ENCODE data around the gene ASIC5. TPM values are rescaled to one million over a fixed set of nuclear protein-coding genes. Genes with fewer than 3 reads are reported as not detected.

The ASIC5 gene
- total RNA-seq (not detected), polyA plus RNA-seq (not detected), total RNA-seq (not detected)

GRCh38 chr4:155866177-155866576, at the start of gene ASIC5:
Gene ASIC5, minus strand, starts transcription at chr4:155866277. Its CDS starts 51 bp downstream, at chr4:155866226.
- no peaks in the 10 kb centered on the region for H3K4me1 Mint-ChIP-seq
- ATAC-seq: no peak
- Histone ChIP-seq H3K27me3 (ENCODE audit: control insufficient read depth in 2 of 2, insufficient read depth in 2 of 2, low read length in 2 of 2) (no peaks in the 10 kb centered on the region), H3K36me3 (ENCODE audit: control insufficient read depth in 2 of 3, insufficient read depth in 3 of 3, low read length in 3 of 3) (no peaks in the 10 kb centered on the region), H3K9me3 (ENCODE audit: control insufficient read depth in 2 of 3, low read length in 3 of 3) (peaks cover 0 to 7% (median 0%) of the 10 kb centered on the region in 3 experiments), H3K4me1 (ENCODE audit: control insufficient read depth in 2 of 2, insufficient read depth in 2 of 2, low read length in 2 of 2) (no peaks in the 10 kb centered on the region), H3K4me3 (ENCODE audit: low read length) (no peak within 1 kb of the TSS), H3K27ac (ENCODE audit: low read depth, low read length) (no peak within 1 kb of the TSS)
- DNase-seq: no peak
- intact Hi-C loops (cut with micrococcal nuclease): no loop called here
- no peak within 1 kb of the TSS for H3K4me3 Mint-ChIP-seq
- H3K27ac Mint-ChIP-seq: no peak within 1 kb of the TSS
- peaks cover 0 to 15% (median 6%) of the 10 kb centered on the region in 11 donors for H3K9me3 Mint-ChIP-seq
- ChIA-PET CTCF (no interaction called here), POLR2A (no interaction called here)
- peaks cover 0 to 26% (median 20%) of the 10 kb centered on the region in 5 donors for H3K27me3 Mint-ChIP-seq
- H3K36me3 Mint-ChIP-seq: peaks cover 0 to 3% (median 0%) of the 10 kb centered on the region in 5 donors

DNA sequence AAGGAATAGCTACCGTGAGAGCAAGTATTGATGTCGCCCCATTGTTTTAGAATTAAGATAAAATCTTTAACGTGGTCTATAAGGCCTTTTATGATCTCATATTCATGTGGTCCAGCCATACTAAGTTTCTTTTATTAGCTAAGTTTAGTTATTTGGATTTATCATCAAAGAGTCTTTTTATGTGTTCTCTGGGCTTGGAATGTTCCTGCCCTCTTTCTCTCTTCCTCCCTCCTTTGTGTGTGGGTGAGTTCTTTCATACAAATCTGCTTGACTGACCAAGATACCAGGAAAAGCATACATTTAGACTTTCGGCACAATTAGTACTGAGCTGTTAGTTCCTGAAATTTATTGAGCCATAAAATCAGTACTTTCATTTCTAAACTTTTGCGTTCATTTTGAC, 48.7 kb upstream of the ASIC5 start:
- Histone ChIP-seq H3K4me1 (ENCODE audit: control insufficient read depth in 2 of 2, insufficient read depth in 2 of 2, low read length in 2 of 2) (no peaks in the 10 kb centered on the region), H3K27me3 (ENCODE audit: control insufficient read depth in 2 of 2, insufficient read depth in 2 of 2, low read length in 2 of 2) (no peaks in the 10 kb centered on the region), H3K27ac (ENCODE audit: low read depth, low read length) (no peak overlapping the region), H3K4me3 (ENCODE audit: low read length) (no peak overlapping the region), H3K9me3 (ENCODE audit: control insufficient read depth in 2 of 3, low read length in 3 of 3) (no peaks in the 10 kb centered on the region), H3K36me3 (ENCODE audit: control insufficient read depth in 2 of 3, insufficient read depth in 3 of 3, low read length in 3 of 3) (no peaks in the 10 kb centered on the region)
- Mint-ChIP-seq H3K4me3 (no peak overlapping the region), H3K36me3 (no peaks in the 10 kb centered on the region), H3K9me3 (no peaks in the 10 kb centered on the region), H3K27me3 (peaks cover 0 to 24% (median 9%) of the 10 kb centered on the region in 5 donors), H3K4me1 (peaks cover 0 to 6% (median 0%) of the 10 kb centered on the region in 7 donors), H3K27ac (no peak overlapping the region)
- POLR2A ChIA-PET: no interaction called here
- CTCF ChIA-PET: no interaction called here
- intact Hi-C loops (cut with micrococcal nuclease): no loop called here
- no peak for ATAC-seq
- DNase-seq: no peak

DNA sequence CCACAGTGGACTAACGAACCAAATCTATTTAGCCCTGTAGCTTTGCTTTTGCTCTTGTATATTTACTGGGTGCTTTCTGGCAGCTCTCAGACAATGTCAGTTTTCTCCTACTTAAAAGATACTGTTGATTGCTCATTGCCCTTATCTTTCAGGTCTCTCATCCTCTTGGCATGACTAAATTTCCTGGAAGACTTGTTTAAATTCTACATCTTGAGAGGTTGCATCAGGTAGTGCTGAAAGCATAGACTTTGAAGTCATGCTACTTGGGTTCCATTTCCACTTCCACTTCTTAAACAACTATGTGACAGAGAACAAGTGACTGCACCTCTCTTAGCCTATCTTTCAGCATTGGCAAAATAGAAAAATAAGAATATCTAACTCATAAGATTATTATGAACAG, 45.8 kb upstream of the ASIC5 start:
- ATAC-seq (no peak), DNase-seq (no peak)
- CTCF ChIA-PET: no interaction called here
- no peaks in the 10 kb centered on the region for H3K36me3 ChIP-seq (ENCODE audit: control insufficient read depth in 2 of 3, insufficient read depth in 3 of 3, low read length in 3 of 3)
- no peak overlapping the region for H3K4me3 ChIP-seq (ENCODE audit: low read length)
- no peak overlapping the region for H3K27ac ChIP-seq (ENCODE audit: low read depth, low read length)
- POLR2A ChIA-PET: no interaction called here
- H3K9me3 ChIP-seq (ENCODE audit: control insufficient read depth in 2 of 3, low read length in 3 of 3): no peaks in the 10 kb centered on the region
- no peak overlapping the region for H3K27ac Mint-ChIP-seq
- no peaks in the 10 kb centered on the region for H3K4me1 ChIP-seq (ENCODE audit: control insufficient read depth in 2 of 2, insufficient read depth in 2 of 2, low read length in 2 of 2)
- peaks cover 0 to 12% (median 0%) of the 10 kb centered on the region in 7 donors for H3K4me1 Mint-ChIP-seq
- H3K4me3 Mint-ChIP-seq: no peak overlapping the region
- no peaks in the 10 kb centered on the region for H3K9me3 Mint-ChIP-seq
- H3K36me3 Mint-ChIP-seq: no peaks in the 10 kb centered on the region
- intact Hi-C loops (cut with micrococcal nuclease): no loop called here
- H3K27me3 ChIP-seq (ENCODE audit: control insufficient read depth in 2 of 2, insufficient read depth in 2 of 2, low read length in 2 of 2): no peaks in the 10 kb centered on the region
- H3K27me3 Mint-ChIP-seq: peaks cover 0 to 24% (median 11%) of the 10 kb centered on the region in 5 donors

GRCh38 chr4:155909615-155910226, 43.6 kb upstream of the ASIC5 start:
- no peaks in the 10 kb centered on the region for H3K4me1 ChIP-seq (ENCODE audit: control insufficient read depth in 2 of 2, insufficient read depth in 2 of 2, low read length in 2 of 2)
- H3K36me3 ChIP-seq (ENCODE audit: control insufficient read depth in 2 of 3, insufficient read depth in 3 of 3, low read length in 3 of 3): no peaks in the 10 kb centered on the region
- H3K4me3 ChIP-seq (ENCODE audit: low read length): no peak overlapping the region
- CTCF ChIA-PET: no interaction called here
- intact Hi-C loops (cut with micrococcal nuclease): no loop called here
- Mint-ChIP-seq H3K4me1 (peaks cover 0 to 12% (median 0%) of the 10 kb centered on the region in 7 donors), H3K27ac (no peak overlapping the region), H3K27me3 (peaks cover 0 to 26% (median 18%) of the 10 kb centered on the region in 5 donors), H3K9me3 (no peaks in the 10 kb centered on the region), H3K4me3 (no peak overlapping the region), H3K36me3 (no peaks in the 10 kb centered on the region)
- no peaks in the 10 kb centered on the region for H3K27me3 ChIP-seq (ENCODE audit: control insufficient read depth in 2 of 2, insufficient read depth in 2 of 2, low read length in 2 of 2)
- no peak for ATAC-seq
- POLR2A ChIA-PET: no interaction called here
- no peak for DNase-seq
- no peak overlapping the region for H3K27ac ChIP-seq (ENCODE audit: low read depth, low read length)
- no peaks in the 10 kb centered on the region for H3K9me3 ChIP-seq (ENCODE audit: control insufficient read depth in 2 of 3, low read length in 3 of 3)

DNA sequence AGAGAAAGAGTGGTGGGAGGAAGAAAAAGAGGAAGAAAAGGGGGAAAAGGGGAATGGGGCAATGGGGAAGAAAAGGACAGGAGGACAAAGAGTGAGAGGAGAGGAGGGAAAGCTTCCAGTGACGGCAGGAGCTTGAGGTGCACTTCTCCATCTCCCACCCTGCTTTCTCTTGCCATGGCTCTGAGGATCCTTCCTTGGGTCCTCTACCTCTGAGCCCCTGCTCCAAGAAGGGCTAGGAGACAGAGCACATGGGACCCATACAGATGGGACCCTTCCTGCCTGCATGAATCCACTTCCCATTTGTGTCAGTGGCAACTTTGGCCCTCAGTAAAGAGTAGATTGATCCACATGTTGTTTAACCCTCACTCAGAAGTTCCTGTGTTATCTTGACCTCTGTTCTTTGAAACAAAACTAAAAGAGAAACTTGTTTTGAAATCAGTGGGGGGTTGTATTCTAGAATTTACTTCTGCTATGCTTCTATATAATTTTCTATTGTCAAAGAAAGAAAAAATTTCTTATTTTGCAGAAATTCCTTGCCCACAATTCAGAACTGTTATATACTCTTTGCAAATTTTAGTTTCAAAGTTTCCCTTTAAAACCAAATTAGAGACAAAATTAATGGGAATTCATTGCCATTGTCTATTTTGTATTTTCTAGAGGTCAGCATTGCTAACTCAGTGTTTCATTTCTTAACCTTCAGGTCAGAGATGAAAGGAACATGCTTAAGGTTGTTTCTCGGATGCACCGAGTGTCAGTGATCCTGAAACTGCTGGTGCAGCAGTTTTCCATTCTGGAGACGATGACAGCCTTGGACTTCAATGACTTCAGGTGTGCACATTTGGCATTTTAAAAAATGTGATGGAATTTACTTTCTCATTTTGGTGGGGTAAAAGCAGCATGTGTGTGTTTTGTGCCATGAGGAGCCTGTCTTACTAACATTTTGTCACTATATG, 42.4 kb upstream of the ASIC5 start:
- CTCF ChIA-PET: interaction anchor here (0.7 kb wide), 1 partner anchor 44 kb away, joined by 3 read pairs; no protein-coding TSS in a partner anchor
- Histone ChIP-seq H3K4me1 (ENCODE audit: control insufficient read depth in 2 of 2, insufficient read depth in 2 of 2, low read length in 2 of 2) (no peaks in the 10 kb centered on the region), H3K4me3 (ENCODE audit: low read length) (no peak overlapping the region), H3K27me3 (ENCODE audit: control insufficient read depth in 2 of 2, insufficient read depth in 2 of 2, low read length in 2 of 2) (no peaks in the 10 kb centered on the region), H3K9me3 (ENCODE audit: control insufficient read depth in 2 of 3, low read length in 3 of 3) (no peaks in the 10 kb centered on the region), H3K27ac (ENCODE audit: low read depth, low read length) (no peak overlapping the region), H3K36me3 (ENCODE audit: control insufficient read depth in 2 of 3, insufficient read depth in 3 of 3, low read length in 3 of 3) (no peaks in the 10 kb centered on the region)
- H3K36me3 Mint-ChIP-seq: no peaks in the 10 kb centered on the region
- peaks cover 0 to 12% (median 0%) of the 10 kb centered on the region in 7 donors for H3K4me1 Mint-ChIP-seq
- H3K9me3 Mint-ChIP-seq: no peaks in the 10 kb centered on the region
- H3K27ac Mint-ChIP-seq: no peak overlapping the region
- intact Hi-C loops (cut with micrococcal nuclease): no loop called here
- no peak for ATAC-seq
- H3K27me3 Mint-ChIP-seq: peaks cover 0 to 27% (median 20%) of the 10 kb centered on the region in 5 donors
- POLR2A ChIA-PET: no interaction called here
- H3K4me3 Mint-ChIP-seq: no peak overlapping the region
- DNase-seq: no peak

- H3K4me3 Mint-ChIP-seq: no peak overlapping the region
- H3K9me3 ChIP-seq (ENCODE audit: control insufficient read depth in 2 of 3, low read length in 3 of 3): no peaks in the 10 kb centered on the region
- H3K27me3 Mint-ChIP-seq: peaks cover 0 to 27% (median 20%) of the 10 kb centered on the region in 5 donors
- POLR2A ChIA-PET: no interaction called here
- H3K36me3 Mint-ChIP-seq: no peaks in the 10 kb centered on the region
- DNase-seq (no peak), ATAC-seq (no peak)
- H3K4me1 Mint-ChIP-seq: peaks cover 0 to 12% (median 0%) of the 10 kb centered on the region in 7 donors
- no peaks in the 10 kb centered on the region for H3K27me3 ChIP-seq (ENCODE audit: control insufficient read depth in 2 of 2, insufficient read depth in 2 of 2, low read length in 2 of 2)
- H3K36me3 ChIP-seq (ENCODE audit: control insufficient read depth in 2 of 3, insufficient read depth in 3 of 3, low read length in 3 of 3): no peaks in the 10 kb centered on the region
- no peak overlapping the region for H3K27ac ChIP-seq (ENCODE audit: low read depth, low read length)
- CTCF ChIA-PET: interaction anchor here (0.7 kb wide), 1 partner anchor 43 kb away, joined by 3 read pairs; no protein-coding TSS in a partner anchor
- no peak overlapping the region for H3K27ac Mint-ChIP-seq
- H3K4me1 ChIP-seq (ENCODE audit: control insufficient read depth in 2 of 2, insufficient read depth in 2 of 2, low read length in 2 of 2): no peaks in the 10 kb centered on the region
- H3K4me3 ChIP-seq (ENCODE audit: low read length): no peak overlapping the region
- H3K9me3 Mint-ChIP-seq: no peaks in the 10 kb centered on the region
- intact Hi-C loops (cut with micrococcal nuclease): no loop called here
Observed at GRCh38 chr4:155907556-155907955, 41.5 kb upstream of the ASIC5 start.
